ENCODE measurements around the gene FNIP1.

- no peak for TF ChIP-seq CTCF (IDR thresholded peaks at IDR 0.05)
- TF ChIP-seq MAX (IDR thresholded peaks at IDR 0.05; ENCODE audit: low read depth), result no peak
- TF ChIP-seq RXRA (IDR thresholded peaks at IDR 0.05; ENCODE audit: borderline replicate concordance, low read depth), result no peak
- no peak for TF ChIP-seq ELF1 (IDR thresholded peaks at IDR 0.05)
- no peak for TF ChIP-seq REST (IDR thresholded peaks at IDR 0.05; ENCODE audit: low read depth, low read length)
- no peak for TF ChIP-seq POLR2AphosphoS5 (IDR thresholded peaks at IDR 0.05; ENCODE audit: low read depth, low read length)
Observed at GRCh38 chr5:131640043-131640856, 156.6 kb downstream of the FNIP1 start.
